GM21723 (cell line): ENCODE results near the gene CASK.

Experiments used
- ATAC-seq: cut with Tn5 transposase; IDR thresholded peaks from one replicate; pipeline ENCODE4 v1.9.1; 2021; ENCODE audit warnings: mild to moderate bottlenecking, moderate library complexity; ENCODE audit not compliant: unreplicated experiment

The CASK gene

GRCh38 chrX:41837270-41837944 is 85.9 kb downstream of the CASK start:
- ATAC-seq: no peak

GRCh38 chrX:41828826-41829225 is 94.5 kb downstream of the CASK start:
- ATAC-seq: no peak

GRCh38 chrX:41827886-41828285 is 95.5 kb downstream of the CASK start:
- no peak for ATAC-seq

- no peak for ATAC-seq
These were observed 97.6 kb downstream of the CASK start for GRCh38 chrX:41825796-41826195.

- ATAC-seq: no peak
These were observed 98.8 kb downstream of the CASK start for GRCh38 chrX:41824551-41824950.

- no peak for ATAC-seq
These were observed 100.0 kb downstream of the CASK start for GRCh38 chrX:41823402-41823801.

GRCh38 chrX:41822892-41823291 is 100.5 kb downstream of the CASK start:
- no peak for ATAC-seq

- no peak for ATAC-seq
These were observed 115.3 kb downstream of the CASK start for GRCh38 chrX:41808047-41808446.

GRCh38 chrX:41802958-41803357 is 120.4 kb downstream of the CASK start:
- ATAC-seq: no peak

- no peak for ATAC-seq
These were observed 123.7 kb downstream of the CASK start for GRCh38 chrX:41799661-41800060.

- no peak for ATAC-seq
These were observed 126.8 kb downstream of the CASK start for GRCh38 chrX:41796577-41796976.

GRCh38 chrX:41796046-41796445 is 127.3 kb downstream of the CASK start:
- ATAC-seq: no peak

- no peak for ATAC-seq
These were observed 134.0 kb downstream of the CASK start for GRCh38 chrX:41789374-41789773.

GRCh38 chrX:41785685-41786084 is 137.7 kb downstream of the CASK start:
- ATAC-seq: no peak

GRCh38 chrX:41781500-41781899 is 141.9 kb downstream of the CASK start:
- ATAC-seq: peak; percentile 71

- ATAC-seq: no peak
These were observed 143.4 kb downstream of the CASK start for GRCh38 chrX:41779941-41780340.

- ATAC-seq: no peak
These were observed 144.3 kb downstream of the CASK start for GRCh38 chrX:41779030-41779564.

GRCh38 chrX:41761702-41762101 is 161.7 kb downstream of the CASK start:
- ATAC-seq: no peak

GRCh38 chrX:41761169-41761568 is 162.2 kb downstream of the CASK start:
- no peak for ATAC-seq

GRCh38 chrX:41759817-41760216 is 163.5 kb downstream of the CASK start:
- ATAC-seq: no peak

- no peak for ATAC-seq
These were observed 165.0 kb downstream of the CASK start for GRCh38 chrX:41758401-41758800.

- ATAC-seq: no peak
These were observed 172.6 kb downstream of the CASK start for GRCh38 chrX:41750716-41751115.

GRCh38 chrX:41739871-41740270 is 183.5 kb downstream of the CASK start:
- no peak for ATAC-seq
